ENCODE data around the gene GARS1. TPM values are rescaled to one million over a fixed set of nuclear protein-coding genes. Genes with fewer than 3 reads are reported as not detected.

The GARS1 gene
- total and polyA plus RNA-seq, 9 of the 15 experiments (the other 6 are each of a cell fraction or from before 2014, with no cell fraction given): 142 to 769 (median 272) TPM

GRCh38 chr7:30559611-30560010, 35.1 kb upstream of the GARS1 start (continued):
- TF ChIP-seq ZNF398 (CRISPR knock-in tag; IDR thresholded peaks at IDR 0.05) (no peak), KLF1 (tag; IDR thresholded peaks at IDR 0.05) (no peak), ESRRB (CRISPR knock-in tag; IDR thresholded peaks at IDR 0.05; ENCODE audit: borderline replicate concordance) (no peak)

DNA sequence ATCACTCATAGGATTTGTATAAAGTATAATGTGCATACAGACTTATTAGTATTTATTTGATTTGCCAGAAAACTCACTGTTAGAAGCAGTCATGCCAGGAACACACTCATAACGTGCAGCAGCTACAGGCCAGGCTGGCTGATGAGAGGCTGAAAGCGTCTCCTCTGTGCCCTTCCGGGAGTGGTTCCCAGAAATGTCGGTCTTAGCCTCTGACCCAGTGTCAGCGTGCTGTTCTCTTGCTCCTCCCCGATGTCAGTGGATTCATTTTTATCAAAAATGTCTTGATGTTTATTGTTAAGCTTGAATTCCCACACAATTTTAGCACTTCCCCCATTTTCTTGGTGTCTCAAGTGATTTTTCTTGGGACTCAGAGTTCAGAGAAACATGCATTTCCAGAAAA, 33.3 kb upstream of the GARS1 start:
- intact Hi-C loops (cut with micrococcal nuclease): loop anchor here (10.0 kb wide), 1 partner anchor 487 kb away; no protein-coding TSS in a partner anchor
- Histone ChIP-seq H3K4me1 (replicated peaks in 1 of 2; ENCODE audit: control insufficient read depth in 2 of 2, insufficient read depth in 2 of 2, low read length in 2 of 2) (peaks cover 0 to 4% of the 10 kb centered on the region in 2 experiments; a peak in 3 of 5 replicates), H3K9me3 (replicated peaks; ENCODE audit: control insufficient read depth, insufficient read depth, low read depth, low read length) (no peaks in the 10 kb centered on the region), H4K20me1 (replicated peaks; ENCODE audit: control insufficient read depth, insufficient read depth, low read length) (no peaks in the 10 kb centered on the region), H3K79me2 (ENCODE audit: control insufficient read depth, insufficient read depth, low read length) (no peaks in the 10 kb centered on the region), H3K4me3 (no peak overlapping the region), H3K36me3 (ENCODE audit: control insufficient read depth, insufficient read depth, low read length) (peaks cover 11% of the 10 kb centered on the region; the same call in 2 of the 3 replicates), H3K27me3 (ENCODE audit: control insufficient read depth in 2 of 2, insufficient read depth in 2 of 2, low read length in 2 of 2) (no peaks in the 10 kb centered on the region), H3K9ac (ENCODE audit: insufficient read depth in 1 of 2, low read depth in 2 of 2, low read length in 2 of 2) (0 out of 4 replicates have a peak overlapping the region, but pooled peaks of 1 of the 2 experiments have one; percentile 75), H3K4me2 (ENCODE audit: insufficient read depth, low read length) (no peak overlapping the region), H3K27ac (ENCODE audit: extremely low read depth, low read depth, low read length) (no peak overlapping the region), H3K9me1 (ENCODE audit: control insufficient read depth, insufficient read depth, low read length) (no peaks in the 10 kb centered on the region), H2AFZ (ENCODE audit: low read depth, low read length) (no peak overlapping the region)
- 70% methylated on average over 6 of the region's 6 CpGs for WGBS (ENCODE audit: insufficient coverage, low coverage, missing lambda C conversion rate)
- CTCF ChIA-PET (ENCODE audit: low intra/inter-chr PET ratio): interaction anchor here (0.7 kb wide), 1 partner anchor 427 kb away, joined by 3 read pairs; no protein-coding TSS in a partner anchor
- FAIRE-seq: no peak
- in situ Hi-C loops (cut with MboI): loop anchor here (10.0 kb wide), 1 partner anchor 397 kb away; no protein-coding TSS in a partner anchor
- POLR2A ChIA-PET: interaction anchor here (0.6 kb wide), 1 partner anchor 57 kb away, joined by 3 read pairs; the partner anchor contains the start of gene GGCT
- DNase-seq (ENCODE audit: extremely low read depth in 1 of 4, low spot score in 3 of 4): no peak
- BruUV-seq (replicated peaks): no TSS peak
- ATAC-seq: no peak
- no peak for TF ChIP-seq ZNF263 (CRISPR knock-in tag; IDR thresholded peaks at IDR 0.05; ENCODE audit: borderline replicate concordance)
- TF ChIP-seq, protein P1, sequence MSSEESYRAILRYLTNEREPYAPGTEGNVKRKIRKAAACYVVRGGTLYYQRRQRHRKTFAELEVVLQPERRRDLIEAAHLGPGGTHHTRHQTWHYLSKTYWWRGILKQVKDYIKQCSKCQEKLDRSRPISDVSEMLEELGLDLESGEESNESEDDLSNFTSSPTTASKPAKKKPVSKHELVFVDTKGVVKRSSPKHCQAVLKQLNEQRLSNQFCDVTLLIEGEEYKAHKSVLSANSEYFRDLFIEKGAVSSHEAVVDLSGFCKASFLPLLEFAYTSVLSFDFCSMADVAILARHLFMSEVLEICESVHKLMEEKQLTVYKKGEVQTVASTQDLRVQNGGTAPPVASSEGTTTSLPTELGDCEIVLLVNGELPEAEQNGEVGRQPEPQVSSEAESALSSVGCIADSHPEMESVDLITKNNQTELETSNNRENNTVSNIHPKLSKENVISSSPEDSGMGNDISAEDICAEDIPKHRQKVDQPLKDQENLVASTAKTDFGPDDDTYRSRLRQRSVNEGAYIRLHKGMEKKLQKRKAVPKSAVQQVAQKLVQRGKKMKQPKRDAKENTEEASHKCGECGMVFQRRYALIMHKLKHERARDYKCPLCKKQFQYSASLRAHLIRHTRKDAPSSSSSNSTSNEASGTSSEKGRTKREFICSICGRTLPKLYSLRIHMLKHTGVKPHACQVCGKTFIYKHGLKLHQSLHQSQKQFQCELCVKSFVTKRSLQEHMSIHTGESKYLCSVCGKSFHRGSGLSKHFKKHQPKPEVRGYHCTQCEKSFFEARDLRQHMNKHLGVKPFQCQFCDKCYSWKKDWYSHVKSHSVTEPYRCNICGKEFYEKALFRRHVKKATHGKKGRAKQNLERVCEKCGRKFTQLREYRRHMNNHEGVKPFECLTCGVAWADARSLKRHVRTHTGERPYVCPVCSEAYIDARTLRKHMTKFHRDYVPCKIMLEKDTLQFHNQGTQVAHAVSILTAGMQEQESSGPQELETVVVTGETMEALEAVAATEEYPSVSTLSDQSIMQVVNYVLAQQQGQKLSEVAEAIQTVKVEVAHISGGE (CRISPR knock-in tag; IDR thresholded peaks at IDR 0.05): no peak
- TF ChIP-seq CCNT2 (IDR thresholded peaks at IDR 0.05; ENCODE audit: borderline replicate concordance, extremely low read depth, insufficient read length, low read depth, low read length): no peak
- no peak for TF ChIP-seq RBM22 (IDR thresholded peaks at IDR 0.05; ENCODE audit: low read depth, low read length, poor library complexity, severe bottlenecking)
- TF ChIP-seq, protein P2, sequence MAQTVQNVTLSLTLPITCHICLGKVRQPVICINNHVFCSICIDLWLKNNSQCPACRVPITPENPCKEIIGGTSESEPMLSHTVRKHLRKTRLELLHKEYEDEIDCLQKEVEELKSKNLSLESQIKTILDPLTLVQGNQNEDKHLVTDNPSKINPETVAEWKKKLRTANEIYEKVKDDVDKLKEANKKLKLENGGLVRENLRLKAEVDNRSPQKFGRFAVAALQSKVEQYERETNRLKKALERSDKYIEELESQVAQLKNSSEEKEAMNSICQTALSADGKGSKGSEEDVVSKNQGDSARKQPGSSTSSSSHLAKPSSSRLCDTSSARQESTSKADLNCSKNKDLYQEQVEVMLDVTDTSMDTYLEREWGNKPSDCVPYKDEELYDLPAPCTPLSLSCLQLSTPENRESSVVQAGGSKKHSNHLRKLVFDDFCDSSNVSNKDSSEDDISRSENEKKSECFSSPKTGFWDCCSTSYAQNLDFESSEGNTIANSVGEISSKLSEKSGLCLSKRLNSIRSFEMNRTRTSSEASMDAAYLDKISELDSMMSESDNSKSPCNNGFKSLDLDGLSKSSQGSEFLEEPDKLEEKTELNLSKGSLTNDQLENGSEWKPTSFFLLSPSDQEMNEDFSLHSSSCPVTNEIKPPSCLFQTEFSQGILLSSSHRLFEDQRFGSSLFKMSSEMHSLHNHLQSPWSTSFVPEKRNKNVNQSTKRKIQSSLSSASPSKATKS (CRISPR knock-in tag; IDR thresholded peaks at IDR 0.05): no peak
- no peak for TF ChIP-seq ZNF76 (CRISPR knock-in tag; IDR thresholded peaks at IDR 0.05; ENCODE audit: borderline replicate concordance)
- no peak for TF ChIP-seq SREBF1 (IDR thresholded peaks at IDR 0.05; ENCODE audit: borderline replicate concordance, low read depth, low read length)
